Right forelimb (tissue), 1 donor: Measurements from ENCODE around the gene AMN1.
A peak's percentile ranks its signal among the peaks of the same experiment; 100 is the strongest.
"Not testable (repeated sequence)": the region's sequence is repeated elsewhere in the genome, so short reads cannot be mapped to it uniquely, and the experiment has no call there.

Experiments used
- DNase-seq: peaks from one replicate; pipeline ENCODE4 v3.0.0-alpha.2; 2018

The AMN1 gene

DNA sequence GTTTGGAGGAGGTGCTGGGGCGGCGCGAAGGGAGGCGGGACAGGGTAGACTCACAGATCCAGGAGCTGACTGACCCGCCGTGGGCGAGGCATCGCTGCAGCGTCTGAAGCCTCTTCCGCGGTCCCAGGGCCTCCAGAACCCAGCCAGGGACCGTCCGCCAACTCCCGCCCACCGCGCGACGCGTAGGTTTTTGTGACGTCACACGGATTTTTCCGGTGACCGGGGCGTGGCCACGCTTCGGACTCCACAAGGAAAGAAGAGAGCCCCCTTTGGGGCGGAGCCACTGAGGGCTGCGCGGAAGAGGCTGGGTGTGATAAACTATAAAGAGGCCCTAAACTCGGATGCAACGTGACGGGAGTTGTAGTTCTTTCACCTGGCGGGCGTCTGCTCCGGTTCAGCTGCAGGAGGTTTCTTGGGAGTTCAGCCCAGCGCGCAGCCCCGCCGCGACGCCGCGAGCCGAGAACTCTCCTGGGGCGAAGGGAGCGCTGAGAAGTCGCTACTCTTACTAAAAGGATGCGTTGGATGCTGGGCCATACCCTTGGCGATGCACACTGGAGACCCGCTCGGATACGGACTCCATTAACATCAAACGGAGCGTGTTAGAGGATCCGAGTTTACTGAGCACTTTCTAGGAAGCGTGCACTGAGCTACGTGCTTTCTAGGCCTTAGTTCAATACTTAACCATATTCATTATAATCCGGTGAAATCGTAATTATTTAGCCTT is at the start of gene AMN1:
Gene AMN1, minus strand, starts transcription at position 105 of the 724 bp plus-strand sequence. Its CDS starts 13 bp downstream, at position 92.
- peak; percentile 100 for DNase-seq

- DNase-seq, result no peak
Measured at GRCh38 chr12:31773867-31774266, 45.0 kb upstream of the AMN1 start.

DNA sequence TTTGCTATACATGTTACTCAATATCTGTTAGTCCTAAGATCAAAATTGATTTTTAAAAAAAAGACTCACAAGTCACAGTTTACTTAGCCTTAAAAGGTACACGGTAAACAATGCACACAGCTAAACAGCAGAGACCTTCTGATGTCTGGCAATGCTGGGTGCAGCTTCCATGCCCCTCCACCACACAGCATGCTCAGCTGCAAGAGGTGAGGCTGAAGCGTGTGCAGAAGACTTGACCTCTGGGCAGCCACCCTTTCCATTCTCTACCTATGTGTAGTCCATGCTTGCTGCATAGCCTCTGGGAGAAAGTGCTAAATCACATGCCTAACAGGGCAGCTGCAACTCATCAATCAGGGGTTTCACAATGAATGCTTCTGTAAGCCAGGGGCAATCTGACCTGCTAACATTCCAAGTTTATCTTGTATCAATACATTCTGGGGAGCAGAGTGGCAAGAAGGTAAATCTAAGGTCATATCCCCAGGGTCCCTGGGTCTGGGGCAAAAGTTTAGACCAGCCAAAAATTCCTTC is 44.5 kb upstream of the AMN1 start:
- no peak for DNase-seq

DNA sequence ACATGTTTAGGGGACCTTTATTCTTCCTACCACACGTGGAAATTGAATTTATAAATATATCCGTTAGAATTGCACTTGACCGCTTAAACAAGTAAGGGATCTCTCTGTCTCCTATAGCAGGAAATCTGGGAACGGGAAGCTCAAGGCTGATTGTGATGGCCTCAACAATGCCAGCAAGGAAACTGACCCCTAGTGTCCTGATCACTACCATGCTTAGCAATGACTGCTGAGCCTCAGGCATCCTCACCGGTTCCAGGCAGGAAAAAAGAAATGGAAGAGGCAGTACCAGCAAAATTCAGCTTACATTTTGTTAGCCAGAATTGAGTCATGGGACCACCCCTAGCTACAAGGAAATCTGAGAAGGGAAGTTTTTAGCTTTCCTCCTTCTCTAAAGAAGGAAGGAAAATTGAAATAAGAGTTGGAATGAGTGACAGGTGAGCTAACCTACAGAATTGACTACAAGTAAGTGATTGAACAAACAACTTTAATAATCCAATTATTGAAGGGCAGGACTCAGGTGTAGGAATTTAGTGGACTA is 43.9 kb upstream of the AMN1 start:
- DNase-seq, result no peak

GRCh38 chr12:31772186-31772585 is 43.4 kb upstream of the AMN1 start:
- DNase-seq, result no peak

DNA sequence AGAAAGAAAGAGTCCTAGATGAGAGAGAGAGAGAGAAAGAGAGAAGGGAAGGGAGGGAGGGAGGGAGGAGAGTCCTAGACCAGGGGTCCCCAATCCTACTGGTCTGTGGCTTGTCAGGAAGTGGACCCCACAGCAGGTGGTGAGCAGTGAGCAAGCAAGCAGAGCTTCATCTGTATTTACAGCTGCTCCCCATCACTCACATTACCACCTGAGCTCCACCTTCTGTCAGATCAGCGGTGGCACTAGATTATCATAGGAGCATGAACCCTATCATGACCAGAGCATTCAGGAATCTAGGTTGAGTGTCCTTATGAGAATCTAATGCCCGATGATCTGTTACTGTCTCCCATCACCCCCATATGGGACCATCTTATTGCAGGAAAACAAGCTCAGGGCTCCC is 39.2 kb upstream of the AMN1 start:
- no peak for DNase-seq

- no peak for DNase-seq
Measured at GRCh38 chr12:31765931-31766330, 37.1 kb upstream of the AMN1 start.

- no peak for DNase-seq
Measured at GRCh38 chr12:31759632-31760459, 31.0 kb upstream of the AMN1 start.

- DNase-seq, result not testable (repeated sequence)
Measured at GRCh38 chr12:31758297-31758696, 29.5 kb upstream of the AMN1 start.

GRCh38 chr12:31756977-31757420 is 28.2 kb upstream of the AMN1 start:
- DNase-seq, result no peak

DNA sequence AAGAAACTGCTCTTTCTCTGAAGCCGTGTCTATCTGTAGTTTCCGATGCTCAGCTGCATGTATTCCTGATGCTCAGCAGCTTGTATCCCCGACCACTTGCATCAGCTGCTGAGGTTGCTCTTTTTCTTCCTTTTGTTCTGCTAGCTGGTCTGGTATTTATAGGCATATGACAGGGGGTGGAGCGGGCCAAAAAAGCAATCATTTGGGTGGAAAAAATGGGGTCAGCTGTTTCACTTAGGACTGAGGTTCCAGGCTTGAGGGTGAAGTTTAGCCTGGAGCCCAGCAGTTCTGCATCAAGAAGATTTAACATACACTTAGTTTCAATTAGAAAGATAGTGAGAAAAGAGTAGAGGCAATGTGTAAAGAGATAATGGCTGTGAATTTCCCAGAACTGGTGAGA is 23.6 kb upstream of the AMN1 start:
- DNase-seq, result no peak

GRCh38 chr12:31751085-31751484 is 22.3 kb upstream of the AMN1 start:
- DNase-seq, result no peak

DNA sequence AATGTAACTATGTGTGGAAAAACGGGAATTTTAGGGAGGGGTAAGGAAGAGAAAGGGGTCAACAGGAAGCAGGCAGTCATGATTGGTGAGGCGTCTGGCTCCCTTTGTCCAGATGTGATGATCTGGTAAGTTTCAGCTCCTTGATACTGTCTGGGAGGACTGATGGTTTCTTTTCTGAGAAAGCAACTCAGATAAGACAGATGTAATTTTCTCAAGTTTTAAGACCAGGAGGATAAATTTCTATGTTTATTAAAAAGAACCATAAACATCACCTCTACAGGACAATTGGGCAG is 21.9 kb upstream of the AMN1 start:
- no peak for DNase-seq

- DNase-seq, result no peak
Measured at GRCh38 chr12:31749024-31749704, 20.3 kb upstream of the AMN1 start.

DNA sequence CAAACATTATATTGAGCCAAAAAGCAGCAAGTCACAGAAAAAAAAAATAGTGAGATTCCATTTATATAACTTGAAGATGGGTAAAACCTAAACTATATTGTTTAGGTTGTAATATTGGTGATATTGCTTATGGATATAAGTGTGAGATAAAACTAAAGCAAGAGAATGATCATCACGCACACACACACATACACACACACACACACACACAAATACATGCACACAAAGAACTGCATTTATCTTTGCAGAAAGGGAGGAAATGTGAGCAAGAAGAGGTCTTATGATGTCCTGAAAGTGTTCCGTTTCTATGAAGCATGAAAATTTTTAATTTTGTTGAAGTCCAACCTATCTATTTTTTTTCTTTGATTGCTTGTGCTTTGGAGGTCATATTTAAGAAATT is 16.4 kb upstream of the AMN1 start:
- no peak for DNase-seq

DNA sequence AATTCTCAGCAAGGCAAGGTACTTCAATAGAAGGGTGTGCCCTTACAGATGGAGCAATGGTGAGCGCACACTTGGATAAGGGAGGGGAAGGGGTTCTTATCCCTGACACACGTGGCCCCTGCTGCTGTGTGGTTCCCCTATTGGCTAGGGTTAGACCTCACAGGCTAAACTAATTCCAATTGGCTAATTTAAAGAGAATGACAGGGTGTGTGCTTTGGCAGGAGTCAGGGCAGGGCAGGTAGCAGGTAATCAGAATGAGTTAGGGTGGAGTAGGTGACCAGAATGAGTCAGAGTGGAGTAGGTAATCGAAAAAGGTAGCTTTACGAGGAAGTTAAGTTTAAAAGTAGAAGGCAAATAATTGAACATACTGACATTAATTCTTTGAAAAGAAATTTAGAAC is 15.5 kb upstream of the AMN1 start:
- DNase-seq, result not testable (repeated sequence)

DNA sequence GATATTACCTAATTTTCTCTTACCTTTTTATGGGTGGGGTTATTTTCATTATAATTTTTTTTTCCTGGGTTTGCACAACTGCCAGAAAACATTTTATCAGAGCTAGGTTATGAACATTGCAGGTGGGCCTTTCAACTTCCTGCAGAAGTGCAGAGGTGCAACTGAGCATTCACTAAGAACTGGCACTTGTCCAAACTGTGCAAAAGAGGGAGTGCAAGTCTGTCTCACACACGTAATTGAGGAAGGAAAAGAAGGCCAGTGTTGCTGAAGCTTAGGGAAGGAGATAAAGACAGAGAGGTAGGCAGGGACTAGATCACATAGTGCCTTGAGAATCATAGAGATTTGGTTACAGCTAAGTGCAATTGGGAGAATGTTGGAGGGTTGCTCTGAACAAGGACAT is 14.1 kb upstream of the AMN1 start:
- no peak for DNase-seq

- DNase-seq, result no peak
Measured at GRCh38 chr12:31740628-31741027, 11.8 kb upstream of the AMN1 start.

DNA sequence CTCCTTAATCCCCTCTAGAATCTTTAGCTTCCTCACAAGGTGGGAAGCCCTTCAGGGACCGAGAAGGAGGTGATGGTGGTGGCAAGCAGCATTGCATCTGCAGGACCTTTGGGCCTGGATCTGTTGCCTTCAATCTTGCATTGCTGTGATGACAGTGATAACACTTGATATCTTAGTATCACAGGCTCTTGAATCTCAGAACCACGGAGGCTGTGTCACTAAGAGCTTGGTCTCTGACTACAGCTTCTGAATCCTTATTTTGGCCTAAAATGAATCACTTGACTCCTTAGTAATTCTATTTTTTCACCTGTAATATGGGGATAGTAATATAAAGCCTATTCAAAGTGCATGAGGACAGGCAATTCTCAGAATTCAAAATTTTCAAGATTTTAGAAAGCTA is 8.9 kb upstream of the AMN1 start:
- DNase-seq, result no peak

DNA sequence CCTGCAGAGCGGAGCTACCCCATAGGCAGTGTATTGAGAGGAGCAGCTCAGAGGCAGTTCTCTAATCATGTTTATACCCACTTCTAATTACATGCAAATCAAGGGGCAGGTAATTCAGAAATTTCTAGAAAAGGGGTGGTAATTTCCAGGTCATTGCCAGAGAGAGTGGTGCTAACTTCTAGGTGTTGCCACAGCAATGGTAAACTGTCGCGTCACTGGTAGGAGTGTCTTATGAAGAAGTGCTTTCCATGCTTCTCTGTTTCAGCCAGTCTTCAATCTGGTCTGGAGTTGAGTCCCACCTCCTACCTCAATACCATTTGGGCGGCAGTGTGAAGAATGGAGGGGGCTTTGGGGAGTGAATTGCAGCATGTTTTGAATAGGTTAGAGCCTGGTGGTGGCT is 8.5 kb upstream of the AMN1 start:
- DNase-seq, result no peak

DNA sequence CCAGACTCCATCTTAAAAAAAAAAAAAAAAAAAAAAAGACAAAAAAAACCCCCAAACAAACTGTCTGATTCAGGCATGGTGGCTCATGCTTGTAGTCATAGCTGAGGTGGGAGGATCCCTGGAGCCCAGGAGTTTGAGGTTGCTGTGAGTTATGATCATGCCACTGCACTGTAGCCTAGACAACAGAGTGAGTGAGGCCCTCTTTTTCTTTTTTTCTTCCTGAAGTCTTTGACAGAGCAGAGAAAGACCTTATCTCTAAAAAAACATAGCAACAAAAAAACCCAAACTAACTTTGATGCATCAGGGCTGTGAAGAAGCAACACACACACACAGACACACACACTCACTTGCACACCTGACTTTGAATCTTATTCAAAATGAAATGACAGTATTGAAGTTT is 7.7 kb upstream of the AMN1 start:
- no peak for DNase-seq

DNA sequence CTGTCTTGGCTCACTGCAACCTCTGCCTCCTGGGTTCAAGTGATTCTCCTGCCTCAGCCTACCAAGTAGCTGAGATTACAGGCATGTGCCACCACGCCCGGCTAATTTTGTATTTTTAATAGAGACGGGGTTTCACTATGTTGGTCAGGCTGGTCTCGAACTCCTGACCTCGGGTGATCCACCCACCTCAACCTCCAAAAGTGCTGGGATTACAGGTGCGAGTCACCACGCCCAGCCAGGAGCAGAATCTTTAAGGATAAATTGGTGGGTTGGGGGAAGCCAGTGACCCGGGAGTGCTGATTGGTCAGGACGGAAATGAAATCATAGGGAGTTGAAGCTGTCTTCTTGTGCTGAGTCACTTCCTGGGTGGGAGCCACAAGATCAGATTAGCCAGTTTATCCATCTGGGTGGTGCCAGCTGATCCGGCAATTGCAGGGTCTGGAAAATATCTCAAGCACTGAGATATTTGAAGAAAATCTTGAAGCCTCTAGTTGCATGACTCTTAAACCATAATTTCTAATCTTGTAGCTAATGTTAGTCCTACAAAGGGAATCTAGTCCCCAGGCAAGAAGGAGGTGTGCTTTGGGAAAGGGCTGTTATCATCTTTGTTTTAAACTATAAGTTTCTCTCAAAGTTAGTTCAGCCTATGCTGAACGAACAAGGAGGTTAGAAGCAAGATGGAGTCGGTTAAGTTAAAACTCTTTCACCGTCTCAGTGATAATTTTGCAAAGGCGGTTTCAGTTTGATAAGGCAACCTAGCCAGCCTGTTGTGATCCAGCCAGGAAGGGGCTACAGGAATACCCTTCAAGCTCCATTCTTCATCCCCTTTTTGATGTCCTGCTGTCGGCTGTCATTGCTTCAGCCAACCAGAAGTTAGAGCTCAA is 5.0 kb upstream of the AMN1 start:
- not testable (repeated sequence) for DNase-seq
